IPS DF 4.7 (cell line): Measurements from ENCODE around the gene NEU3.
A peak's percentile ranks its signal among the peaks of the same experiment; 100 is the strongest.
"Not testable (repeated sequence)": the region's sequence is repeated elsewhere in the genome, so short reads cannot be mapped to it uniquely, and the experiment has no call there.

Experiments
- DNase-seq: peaks from one replicate; pipeline ENCODE4 v3.0.0-alpha.2; 2013; ENCODE audit warnings: low spot score; ENCODE audit errors: extremely low read depth

NEU3 gene

GRCh38 chr11:74988541-74989259 is at the start of gene NEU3:
TSS of gene NEU3 (plus strand) at chr11:74988933. CDS start at chr11:74989061, 128 bp downstream.
- DNase-seq, result peak; percentile 51

GRCh38 chr11:74941492-74941891 is 47.2 kb upstream of the NEU3 start:
- no peak for DNase-seq

- no peak for DNase-seq
These were observed 46.5 kb upstream of the NEU3 start for GRCh38 chr11:74942073-74942759.

- DNase-seq, result no peak
These were observed 40.2 kb upstream of the NEU3 start for GRCh38 chr11:74948546-74948897.

- peak; percentile 92 for DNase-seq
These were observed 39.6 kb upstream of the NEU3 start, which contains the start of the genes SPCS2 and XRRA1 for GRCh38 chr11:74948898-74949752. TSS of gene SPCS2 (plus strand) at chr11:74949266. CDS start at chr11:74949286, 20 bp downstream. TSS of gene XRRA1 (minus strand) at chr11:74949091. CDS start at chr11:74940878, 8,213 bp downstream.

- DNase-seq, result no peak
These were observed 39.0 kb upstream of the NEU3 start for GRCh38 chr11:74949753-74950137.

GRCh38 chr11:74950374-74950969 is 38.3 kb upstream of the NEU3 start:
- DNase-seq, result no peak

- no peak for DNase-seq
These were observed 37.5 kb upstream of the NEU3 start for GRCh38 chr11:74951226-74951625.

GRCh38 chr11:74952752-74953151 is 36.0 kb upstream of the NEU3 start:
- no peak for DNase-seq

GRCh38 chr11:74953451-74953850 is 35.3 kb upstream of the NEU3 start:
- no peak for DNase-seq

GRCh38 chr11:74954199-74954598 is 34.5 kb upstream of the NEU3 start:
- no peak for DNase-seq

GRCh38 chr11:74956397-74957015 is 32.2 kb upstream of the NEU3 start:
- no peak for DNase-seq

- no peak for DNase-seq
These were observed 30.6 kb upstream of the NEU3 start for GRCh38 chr11:74957937-74958629.

GRCh38 chr11:74960128-74960527 is 28.6 kb upstream of the NEU3 start:
- DNase-seq, result not testable (repeated sequence)

- no peak for DNase-seq
These were observed 22.1 kb upstream of the NEU3 start for GRCh38 chr11:74966651-74967050.

GRCh38 chr11:74970852-74971395 is 17.8 kb upstream of the NEU3 start:
- no peak for DNase-seq

- no peak for DNase-seq
These were observed 17.3 kb upstream of the NEU3 start for GRCh38 chr11:74971424-74971823.

GRCh38 chr11:74978041-74978440 is 10.7 kb upstream of the NEU3 start:
- no peak for DNase-seq

GRCh38 chr11:74980634-74981033 is 8.1 kb upstream of the NEU3 start:
- DNase-seq, result no peak

GRCh38 chr11:74981888-74982287 is 6.8 kb upstream of the NEU3 start:
- no peak for DNase-seq
